HG03196 (cell line): ENCODE data around the gene OR6J1.
"Not testable (repeated sequence)": the region's sequence is repeated elsewhere in the genome, so short reads cannot be mapped to it uniquely, and the experiment has no call there.

ENCODE experiments used
- ATAC-seq: cut with Tn5 transposase; IDR thresholded peaks from one replicate; pipeline ENCODE4 v1.9.1; 2021; ENCODE audit not compliant: unreplicated experiment

Gene OR6J1

GRCh38 chr14:22610931-22611330, 33.2 kb downstream of the OR6J1 start:
- no peak for ATAC-seq

DNA sequence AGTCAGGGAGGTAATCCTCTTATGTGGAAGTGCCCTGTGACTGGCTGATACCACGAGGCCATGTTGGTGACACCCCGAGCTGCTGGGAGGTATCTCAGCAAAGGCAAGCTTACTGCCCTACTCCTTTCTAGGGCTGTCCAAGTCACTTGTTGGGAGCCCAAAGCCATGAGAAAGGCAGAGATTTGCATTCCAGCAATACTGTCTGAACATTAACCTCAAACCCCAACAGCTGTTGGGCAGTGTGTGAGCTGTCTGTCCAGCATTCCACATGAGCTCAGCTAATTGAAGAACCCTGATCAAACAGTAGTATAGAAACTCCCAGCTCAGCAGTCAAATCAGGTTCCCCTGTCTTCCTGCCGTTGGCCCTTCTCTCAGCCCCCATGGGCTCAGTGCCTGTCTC, 36.9 kb downstream of the OR6J1 start:
- no peak for ATAC-seq

- ATAC-seq = no peak
Measured at GRCh38 chr14:22606380-22606779, 37.8 kb downstream of the OR6J1 start.

DNA sequence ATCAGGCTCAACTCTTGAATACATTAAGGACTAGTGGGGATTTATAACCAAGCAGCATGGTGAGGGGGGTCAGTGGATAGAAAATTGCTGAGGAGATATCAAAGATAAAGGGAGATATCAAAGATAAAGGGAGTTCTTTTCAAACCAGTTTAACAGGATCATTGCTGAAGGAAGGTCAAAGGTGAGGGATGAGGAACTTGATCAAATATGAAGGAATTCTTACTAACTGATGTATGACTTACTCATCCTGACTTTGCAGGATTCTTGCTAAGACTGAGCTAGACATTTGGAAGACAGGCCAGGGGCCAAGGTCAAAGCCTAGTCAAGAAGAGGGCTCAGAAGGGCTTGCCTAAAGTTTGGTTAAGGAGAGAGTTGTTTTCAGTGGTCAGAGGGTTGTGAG, 41.3 kb downstream of the OR6J1 start:
- ATAC-seq = no peak

DNA sequence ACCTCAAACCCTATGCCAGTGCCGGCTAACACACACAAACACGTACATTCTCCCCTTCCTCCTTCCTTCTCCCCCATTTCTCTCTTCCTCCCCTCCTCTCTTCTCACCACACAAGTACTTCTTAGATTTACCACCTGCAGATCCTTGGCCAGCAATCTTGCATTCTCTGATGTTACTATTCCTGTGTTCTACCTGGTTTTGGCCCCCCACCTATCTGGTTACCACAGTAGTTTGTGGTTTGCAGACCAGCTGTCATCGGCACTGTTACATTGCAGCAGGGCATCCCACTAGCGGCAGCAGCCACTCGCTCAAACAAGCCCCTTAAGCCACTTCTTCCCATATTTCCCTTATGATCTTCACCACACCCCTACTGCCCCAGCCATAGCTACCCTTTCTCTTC, 42.2 kb downstream of the OR6J1 start:
- ATAC-seq = no peak

GRCh38 chr14:22601456-22601855, 42.7 kb downstream of the OR6J1 start:
- no peak for ATAC-seq

DNA sequence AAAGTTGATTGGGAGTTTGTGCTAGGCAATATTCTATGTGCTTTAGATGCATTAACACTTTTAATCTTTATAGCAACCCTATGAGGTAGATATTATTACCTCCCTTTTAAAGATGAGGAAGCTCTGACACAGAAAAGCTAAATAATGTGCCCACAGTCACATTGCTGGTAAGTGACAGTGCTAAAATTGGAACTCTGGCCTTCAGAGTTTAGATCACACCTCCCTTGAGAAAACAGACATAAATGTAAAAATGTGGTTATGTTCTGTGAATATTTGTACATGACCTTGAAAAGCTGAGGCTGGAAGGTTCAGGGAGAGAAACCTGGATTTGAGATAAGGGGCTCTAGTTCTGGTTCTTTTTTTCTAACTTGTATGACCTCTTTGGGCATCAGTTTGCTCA, 44.1 kb downstream of the OR6J1 start:
- no peak for ATAC-seq

DNA sequence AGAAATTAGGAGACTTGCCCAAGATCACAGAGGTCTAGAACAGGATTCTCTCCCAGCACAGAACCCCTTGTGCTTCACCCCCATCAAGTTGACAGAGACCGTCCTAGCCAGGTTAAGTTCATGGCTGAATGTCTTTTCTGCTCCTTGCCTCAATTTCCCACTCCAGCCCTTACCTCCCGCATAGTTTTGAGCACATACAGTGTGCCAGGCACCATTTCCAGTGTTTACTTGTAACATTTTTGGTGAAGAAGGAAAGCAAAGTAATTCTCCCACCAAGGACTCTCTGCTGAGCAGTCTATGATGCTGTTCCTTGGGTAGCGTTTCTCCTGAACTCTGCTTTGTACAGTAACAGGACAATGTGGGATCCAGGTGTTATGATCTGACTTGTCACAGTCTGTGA, 44.8 kb downstream of the OR6J1 start:
- ATAC-seq = no peak

- no peak for ATAC-seq
Measured at GRCh38 chr14:22598896-22599244, 45.3 kb downstream of the OR6J1 start.

GRCh38 chr14:22598099-22598895, 45.9 kb downstream of the OR6J1 start, which contains the start of gene ABHD4:
TSS of gene ABHD4 (plus strand) at chr14:22598300. CDS start at chr14:22598307, 7 bp downstream.
- peak; percentile 76 for ATAC-seq

- ATAC-seq = no peak
Measured at GRCh38 chr14:22597771-22598098, 46.4 kb downstream of the OR6J1 start.

- ATAC-seq = no peak
Measured at GRCh38 chr14:22597265-22597664, 46.9 kb downstream of the OR6J1 start.

DNA sequence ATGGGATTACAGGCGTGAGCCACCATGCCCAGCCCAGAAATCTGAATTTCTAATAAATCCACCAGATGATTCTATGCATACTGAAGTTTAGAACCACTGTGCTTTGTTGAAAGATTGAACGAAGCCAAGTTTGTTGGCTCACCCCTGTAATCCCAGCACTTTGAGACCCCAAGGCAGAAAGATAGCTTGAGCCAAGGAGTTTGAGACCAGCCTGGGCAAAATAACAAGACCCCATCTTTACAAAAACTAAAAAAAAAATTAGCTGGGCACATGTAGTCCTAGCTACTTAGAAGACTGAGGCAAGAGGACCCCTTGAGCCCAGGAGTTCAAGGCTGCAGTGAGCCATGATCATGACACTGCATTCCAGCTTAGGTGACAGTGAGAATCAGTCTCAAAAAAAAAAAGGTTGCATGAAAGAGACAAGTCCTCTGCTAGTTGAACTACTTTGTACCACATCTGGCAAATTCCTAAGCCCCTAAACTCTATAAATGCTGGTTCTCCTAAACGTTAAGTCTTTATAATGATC, 47.7 kb downstream of the OR6J1 start:
- ATAC-seq = no peak

- ATAC-seq = no peak
Measured at GRCh38 chr14:22594156-22594716, 49.9 kb downstream of the OR6J1 start.

GRCh38 chr14:22593601-22594000, 50.6 kb downstream of the OR6J1 start:
- ATAC-seq = no peak

GRCh38 chr14:22593189-22593588, 51.0 kb downstream of the OR6J1 start:
- no peak for ATAC-seq

GRCh38 chr14:22589096-22589839, 54.9 kb downstream of the OR6J1 start, which contains the start of gene DAD1:
TSS of gene DAD1 (minus strand) at chr14:22589224. CDS start at chr14:22589157, 67 bp downstream.
- peak; percentile 93 for ATAC-seq

- ATAC-seq = peak; percentile 4
Measured at GRCh38 chr14:22588526-22589095, 55.5 kb downstream of the OR6J1 start.

GRCh38 chr14:22587677-22588422, 56.3 kb downstream of the OR6J1 start:
- not testable (repeated sequence) for ATAC-seq

GRCh38 chr14:22587247-22587646, 56.9 kb downstream of the OR6J1 start:
- no peak for ATAC-seq

- no peak for ATAC-seq
Measured at GRCh38 chr14:22583994-22584393, 60.2 kb downstream of the OR6J1 start.
